Effector CD8-positive, alpha-beta T cell (primary cell): Measurements from ENCODE around the gene POLR3A.

Experiments
- DNase-seq: peaks from one replicate; lab custom pipeline; 2025; lab: John Stamatoyannopoulos, UW

The POLR3A gene

GRCh38 chr10:77978360-77978759, 51.0 kb downstream of the POLR3A start:
- no peak for DNase-seq

- DNase-seq, result no peak
These were observed 51.4 kb downstream of the POLR3A start for GRCh38 chr10:77977934-77978333.

GRCh38 chr10:77977016-77977415, 52.3 kb downstream of the POLR3A start:
- no peak for DNase-seq

- DNase-seq, result no peak
These were observed 54.1 kb downstream of the POLR3A start for GRCh38 chr10:77975086-77975666.

- DNase-seq, result no peak
These were observed 54.8 kb downstream of the POLR3A start for GRCh38 chr10:77974396-77975074.

- DNase-seq, result no peak
These were observed 56.0 kb downstream of the POLR3A start for GRCh38 chr10:77973276-77973675.

- no peak for DNase-seq
These were observed 57.2 kb downstream of the POLR3A start for GRCh38 chr10:77972148-77972547.

- DNase-seq, result no peak
These were observed 57.5 kb downstream of the POLR3A start for GRCh38 chr10:77971804-77972144.

- no peak for DNase-seq
These were observed 58.2 kb downstream of the POLR3A start for GRCh38 chr10:77970869-77971803.

GRCh38 chr10:77969114-77969513, 60.2 kb downstream of the POLR3A start:
- DNase-seq, result no peak

GRCh38 chr10:77967611-77968022, 61.7 kb downstream of the POLR3A start:
- no peak for DNase-seq

- DNase-seq, result no peak
These were observed 64.0 kb downstream of the POLR3A start for GRCh38 chr10:77965294-77965693.

- no peak for DNase-seq
These were observed 64.5 kb downstream of the POLR3A start for GRCh38 chr10:77964811-77965210.

- DNase-seq, result no peak
These were observed 65.4 kb downstream of the POLR3A start for GRCh38 chr10:77963901-77964300.

- no peak for DNase-seq
These were observed 66.8 kb downstream of the POLR3A start for GRCh38 chr10:77962350-77963146.

- DNase-seq, result no peak
These were observed 67.6 kb downstream of the POLR3A start for GRCh38 chr10:77961668-77962067.

GRCh38 chr10:77960829-77961329, 68.4 kb downstream of the POLR3A start:
- no peak for DNase-seq

- DNase-seq, result no peak
These were observed 69.3 kb downstream of the POLR3A start for GRCh38 chr10:77959887-77960455.

- no peak for DNase-seq
These were observed 69.9 kb downstream of the POLR3A start for GRCh38 chr10:77959384-77959783.

GRCh38 chr10:77955136-77955535, 74.2 kb downstream of the POLR3A start:
- no peak for DNase-seq

- no peak for DNase-seq
These were observed 80.1 kb downstream of the POLR3A start for GRCh38 chr10:77949167-77949566.
